ENCODE data around the gene PAPSS2.
A peak's percentile ranks its signal among the peaks of the same experiment; 100 is the strongest.

The PAPSS2 gene

GRCh38 chr10:87750817-87751216 lies 91.1 kb downstream of the PAPSS2 start:
- DNase-seq (ENCODE audit: low read depth), result no peak

- DNase-seq (ENCODE audit: low read depth), result no peak
Observed at GRCh38 chr10:87751274-87751673, 91.6 kb downstream of the PAPSS2 start.

- DNase-seq (ENCODE audit: low read depth), result no peak
Observed at GRCh38 chr10:87752566-87752965, 92.9 kb downstream of the PAPSS2 start.

GRCh38 chr10:87753995-87754866 lies 94.6 kb downstream of the PAPSS2 start:
- DNase-seq (ENCODE audit: low read depth), result no peak

- DNase-seq (ENCODE audit: low read depth), result no peak
Observed at GRCh38 chr10:87757685-87758084, 98.0 kb downstream of the PAPSS2 start.

GRCh38 chr10:87759551-87759950 lies 99.9 kb downstream of the PAPSS2 start:
- DNase-seq (ENCODE audit: low read depth), result no peak

- DNase-seq (ENCODE audit: low read depth), result no peak
Observed at GRCh38 chr10:87760195-87760905, 100.7 kb downstream of the PAPSS2 start.

- DNase-seq (ENCODE audit: low read depth), result no peak
Observed at GRCh38 chr10:87761153-87761552, 101.5 kb downstream of the PAPSS2 start.

- peak; percentile 55 for DNase-seq (ENCODE audit: low read depth)
Observed at GRCh38 chr10:87761892-87762291, 102.2 kb downstream of the PAPSS2 start.

GRCh38 chr10:87763086-87763861 lies 103.6 kb downstream of the PAPSS2 start:
- DNase-seq (ENCODE audit: low read depth), result no peak

GRCh38 chr10:87764072-87764934 lies 104.6 kb downstream of the PAPSS2 start:
- no peak for DNase-seq (ENCODE audit: low read depth)

- no peak for DNase-seq (ENCODE audit: low read depth)
Observed at GRCh38 chr10:87765666-87766376, 106.1 kb downstream of the PAPSS2 start.

- DNase-seq (ENCODE audit: low read depth), result peak; percentile 68
Observed at GRCh38 chr10:87767253-87767652, 107.6 kb downstream of the PAPSS2 start.

- no peak for DNase-seq (ENCODE audit: low read depth)
Observed at GRCh38 chr10:87771871-87772500, 112.3 kb downstream of the PAPSS2 start.

- no peak for DNase-seq (ENCODE audit: low read depth)
Observed at GRCh38 chr10:87775766-87776165, 116.1 kb downstream of the PAPSS2 start.

GRCh38 chr10:87776328-87776727 lies 116.7 kb downstream of the PAPSS2 start:
- DNase-seq (ENCODE audit: low read depth), result no peak

GRCh38 chr10:87781545-87781944 lies 121.9 kb downstream of the PAPSS2 start:
- DNase-seq (ENCODE audit: low read depth), result no peak

- DNase-seq (ENCODE audit: low read depth), result no peak
Observed at GRCh38 chr10:87782721-87783120, 123.0 kb downstream of the PAPSS2 start.

- DNase-seq (ENCODE audit: low read depth), result no peak
Observed at GRCh38 chr10:87786421-87786820, 126.7 kb downstream of the PAPSS2 start.

GRCh38 chr10:87790185-87790584 lies 130.5 kb downstream of the PAPSS2 start:
- no peak for DNase-seq (ENCODE audit: low read depth)

Measured in non-pigmented ciliary epithelial cell (primary cell).